K562 (cell line): ENCODE measurements around the gene RNF39. TPM values are rescaled to one million over a fixed set of nuclear protein-coding genes. Genes with fewer than 3 reads are reported as not detected.

Experiments used
- ATF6 ChIP-seq: sonication (generic); formaldehyde crosslinking; IDR thresholded peaks from 2 replicates; pipeline ENCODE4 v1.4.0; 2020; ENCODE audit warnings: mild to moderate bottlenecking, missing genetic modification reagents
- E2F6 ChIP-seq, 2 experiments: IDR thresholded peaks; 2 replicates each; pipeline ENCODE4 v1.6.1; 2011; ENCODE audit warnings: borderline replicate concordance in 1 of 2, control low read depth in 1 of 2, low read depth in 1 of 2, low read length in 1 of 2, mild to moderate bottlenecking in 1 of 2, mixed read lengths in 1 of 2, moderate library complexity in 1 of 2; ENCODE audit not compliant: insufficient read depth in 1 of 2, insufficient read length in 1 of 2, poor library complexity in 1 of 2, severe bottlenecking in 1 of 2; ENCODE audit errors: extremely low read depth in 1 of 2
- FIP1L1 ChIP-seq: fragments of 200-400 bp; formaldehyde crosslinking; IDR thresholded peaks from 2 replicates; pipeline ENCODE4 v1.6.1; 2018; ENCODE audit warnings: mild to moderate bottlenecking, low read depth, low read length; ENCODE audit not compliant: poor library complexity, severe bottlenecking
- GTF2A2 ChIP-seq: IDR thresholded peaks from 2 replicates; pipeline ENCODE4 v1.6.1; 2016; ENCODE audit warnings: mild to moderate bottlenecking, missing genetic modification characterization, missing compliant biosample characterization
- PYGO2 ChIP-seq: fragments of 450-650 bp; IDR thresholded peaks from 2 replicates; pipeline ENCODE4 v1.6.1; 2016; ENCODE audit warnings: mild to moderate bottlenecking, missing genetic modification characterization, moderate library complexity, missing compliant biosample characterization
- RAD21 ChIP-seq, 2 experiments: fragments of 250-450 bp in 1 of 2; fragments of 450-650 bp in 1 of 2; sonication (Bioruptor Pico) in 1 of 2; formaldehyde crosslinking in 1 of 2; IDR thresholded peaks in 1 of 2; conservative IDR thresholded peaks in 1 of 2; 2 replicates each; pipeline versions ENCODE4 v1.4.0 to v1.8.0; 2020 to 2022; ENCODE audit warnings: mild to moderate bottlenecking in 2 of 2, moderate library complexity in 1 of 2
- SP1 ChIP-seq: sonication (generic); formaldehyde crosslinking; IDR thresholded peaks from 2 replicates; pipeline ENCODE4 v1.8.1; 2022; ENCODE audit warnings: mild to moderate bottlenecking, missing genetic modification reagents
- TFAP4 ChIP-seq: sonication (generic); formaldehyde crosslinking; IDR thresholded peaks from 2 replicates; pipeline ENCODE4 v1.8.0; 2022; ENCODE audit warnings: missing genetic modification reagents, mild to moderate bottlenecking, moderate library complexity, borderline replicate concordance
- XRCC5 ChIP-seq: fragments of 200-400 bp; formaldehyde crosslinking; IDR thresholded peaks from 2 replicates; pipeline ENCODE4 v1.6.1; 2017; ENCODE audit warnings: low read depth, mild to moderate bottlenecking, low read length
- ZC3H8 ChIP-seq: fragments of 450-650 bp; IDR thresholded peaks from 2 replicates; pipeline ENCODE4 v1.6.1; 2017
- ZNF398 ChIP-seq: fragments of 250-450 bp; sonication (Bioruptor Pico); IDR thresholded peaks from 2 replicates; pipeline ENCODE4 v1.8.0; 2021; ENCODE audit warnings: moderate library complexity, mild to moderate bottlenecking, inconsistent platforms
- polyA plus RNA-seq, 8 experiments: library from polyadenylated mRNA; depleted of rRNA in 4 of 8; stranded (reverse) in 5 of 8; unstranded in 3 of 8; fragments of >200 nt; fragmentation: Nextera tagmentation in 2 of 8; fragmentation: Illumina TruSeq in 1 of 8; extraction: Ambion mirVana in 2 of 8; extraction: Trizol in 1 of 8; gene quantifications; 2 replicates each; pipeline versions ENCODE4 v1.2.1 to v1.2.3, GENCODE V29; 2011 to 2014; ENCODE audit warnings: inconsistent platforms in 1 of 8, missing spikeins in 1 of 8
- total RNA-seq, 7 experiments: library from RNA; depleted of rRNA in 6 of 7; stranded (reverse); fragments of >200 nt in 6 of 7; fragmentation: Illumina TruSeq in 2 of 7; extraction: Trizol in 2 of 7; gene quantifications; 2 replicates each; pipeline versions ENCODE4 v1.2.1 to v1.2.3, GENCODE V29; 2011 to 2021; ENCODE audit warnings: low replicate concordance in 1 of 7

RNF39 gene
- total and polyA plus RNA-seq, 9 of the 15 experiments (the other 6 are each of a cell fraction or from before 2014, with no cell fraction given) = not detected

- TF ChIP-seq XRCC5 (peak; percentile 5; the same call in 1 of the 2 replicates), ATF6 (CRISPR knock-in tag) (0 out of 2 replicates have a peak, but pooled peaks have one; percentile 17), RAD21 (CRISPR knock-in tag; conservative IDR thresholded peaks at IDR 0.05 in 1 of 2, IDR thresholded peaks at IDR 0.05 in 1 of 2) (no peak), E2F6 (IDR thresholded peaks at IDR 0.05; ENCODE audit: borderline replicate concordance in 1 of 2, extremely low read depth in 1 of 2, insufficient read depth in 1 of 2, insufficient read length in 1 of 2, low read depth in 1 of 2, low read length in 1 of 2, poor library complexity in 1 of 2, severe bottlenecking in 1 of 2) (peak in 1 of 2 experiments; percentile 84), ZNF398 (CRISPR knock-in tag) (no peak), FIP1L1 (no peak), PYGO2 (tag) (0 out of 2 replicates have a peak, but pooled peaks have one; percentile 56), GTF2A2 (tag) (0 out of 2 replicates have a peak, but pooled peaks have one; percentile 47), SP1 (0 out of 2 replicates have a peak, but pooled peaks have one; percentile 45), ZC3H8 (no peak), TFAP4 (peak; percentile 3; the same call in 1 of the 2 replicates)
Observed at GRCh38 chr6:30060606-30061091, 14.9 kb downstream of the RNF39 start (continued).
